ENCODE results near the gene EP400.

DNA sequence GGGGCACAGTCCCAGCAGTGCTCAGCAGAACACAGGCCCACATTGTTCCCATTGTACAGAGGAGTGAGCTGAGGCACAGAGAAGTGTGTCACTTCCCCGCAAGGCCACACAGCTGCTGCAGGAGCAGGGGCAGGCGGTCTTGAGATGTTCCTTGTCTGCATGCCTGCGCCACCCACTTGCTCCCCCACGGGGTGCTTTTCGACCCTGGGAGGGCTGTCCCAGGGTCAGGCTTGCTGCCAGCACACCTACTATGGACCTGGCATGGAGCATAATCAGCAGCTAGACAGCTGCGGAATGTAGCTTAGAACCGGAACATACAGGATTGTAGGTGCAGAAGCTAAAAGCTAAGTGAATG, 7.8 kb upstream of the EP400 start:
- TF ChIP-seq GATA2 (IDR thresholded peaks at IDR 0.05; ENCODE audit: low read depth, low read length) (no peak), GATA3 (IDR thresholded peaks at IDR 0.05; ENCODE audit: low read depth, low read length) (no peak)

Measured in SH-SY5Y (cell line).